Gastrocnemius medialis (tissue), 4 donors: ENCODE measurements around the gene MAP3K20. TPM values are rescaled to one million over a fixed set of nuclear protein-coding genes. Genes with fewer than 3 reads are reported as not detected.

Source experiments
- ATAC-seq, 2 donors: fragments of 150-250 bp; one replicate each; pipeline ENCODE4 v1.9.1; 2016
- DNase-seq, 2 donors: peaks; one replicate each; pipeline ENCODE4 v3.0.0-alpha.2; 2019
- H3K27ac ChIP-seq, 4 donors: fragments of 200-600 bp; sonication (generic); 1 replicate in 1 of 4; 2 replicates in 3 of 4; pipeline ENCODE4 v1.5.1; 2016 to 2018; ENCODE audit warnings: mild to moderate bottlenecking in 2 of 4, moderate library complexity in 1 of 4
- H3K27me3 ChIP-seq, 3 donors: fragments of 200-600 bp; sonication (generic) in 2 of 3; 1 replicate in 1 of 3; 2 replicates in 2 of 3; pipeline versions ENCODE4 v1.5.1 to v1.6.0; 2016 to 2019; ENCODE audit warnings: mild to moderate bottlenecking in 1 of 3, moderate library complexity in 1 of 3
- H3K36me3 ChIP-seq, 2 donors: fragments of 200-600 bp; sonication (generic) in 1 of 2; one replicate each; pipeline ENCODE4 v1.5.1; 2017 to 2018
- H3K4me1 ChIP-seq, 2 donors: fragments of 200-600 bp; sonication (generic) in 1 of 2; one replicate each; pipeline ENCODE4 v1.5.1; 2016 to 2017; ENCODE audit warnings: mild to moderate bottlenecking in 2 of 2
- H3K4me3 ChIP-seq, 4 donors: fragments of 200-600 bp; sonication (generic) in 3 of 4; 1 replicate in 1 of 4; 2 replicates in 3 of 4; pipeline ENCODE4 v1.5.1; 2016 to 2019; ENCODE audit warnings: mild to moderate bottlenecking in 2 of 4
- H3K9me3 ChIP-seq, 3 donors: fragments of 200-600 bp; sonication (generic) in 2 of 3; 1 replicate in 1 of 3; 2 replicates in 2 of 3; pipeline ENCODE4 v1.5.1; 2016 to 2019
- CTCF ChIP-seq, 5 experiments: fragments of 450-650 bp in 3 of 5; fragments of 200-600 bp in 2 of 5; sonication (generic) in 2 of 5; IDR thresholded peaks in 4 of 5; conservative IDR thresholded peaks in 1 of 5; 1 replicate in 4 of 5; 2 replicates in 1 of 5; pipeline ENCODE4 v1.5.1; 2016 to 2019; ENCODE audit warnings: antibody characterized with exemption in 5 of 5, mild to moderate bottlenecking in 3 of 5, moderate library complexity in 3 of 5
- POLR2A ChIP-seq, 2 donors: fragments of 450-650 bp; IDR thresholded peaks; one replicate each; pipeline ENCODE4 v1.6.1; 2017; ENCODE audit warnings: antibody characterized with exemption in 2 of 2, mild to moderate bottlenecking in 2 of 2, moderate library complexity in 2 of 2
- in situ Hi-C, 4 donors: fragments of 200-750 bp; cut with MboI; loops; one replicate each; pipeline versions ENCODE4 v1.15.0 to v1.8.0; 2017; ENCODE audit warnings: low sequenced_read_pairs in 4 of 4
- intact Hi-C: fragments of 100-400 bp; cut with DNase I; formaldehyde crosslinking; loops from one replicate; pipeline ENCODE4 v1.15.1; 2023; ENCODE audit warnings: low total_unique reads
- total RNA-seq, 4 donors: library from RNA; depleted of rRNA; stranded (reverse); fragments of >200 nt; gene quantifications; one replicate each; pipeline versions ENCODE4 v1.1.0 to v1.2.3, GENCODE V29; 2016

Gene MAP3K20
- total RNA-seq, 4 donors from 2014 or later: 225 to 517 (median 280) TPM

GRCh38 chr2:173079141-173079540, 3.5 kb downstream of the MAP3K20 start:
- H3K4me1 ChIP-seq: peaks cover 60 to 64% of the 10 kb centered on the region in 2 donors
- no peaks in the 10 kb centered on the region for H3K36me3 ChIP-seq
- ATAC-seq: no peak
- no peaks in the 10 kb centered on the region for H3K9me3 ChIP-seq
- TF ChIP-seq POLR2A (IDR thresholded peaks at IDR 0.05) (no peak), CTCF (IDR thresholded peaks at IDR 0.05 in 4 of 5, conservative IDR thresholded peaks at IDR 0.05 in 1 of 5) (no peak)
- DNase-seq: no peak
- intact Hi-C loops (no loop called here), in situ Hi-C loops (loop anchor here in 2 of 4 donors (5.0 to 10.0 kb wide), 2 partner anchors 133 to 136 kb away; no protein-coding TSS in a partner anchor)
- peak overlapping the region; percentile 88 to 98 (median 96) for H3K27ac ChIP-seq
- peak overlapping the region in 2 of 4 donors; percentile 6 to 77 for H3K4me3 ChIP-seq
- no peaks in the 10 kb centered on the region for H3K27me3 ChIP-seq

GRCh38 chr2:173079973-173080860, 4.6 kb downstream of the MAP3K20 start:
- in situ Hi-C loops (loop anchor here in 2 of 4 donors (5.0 to 10.0 kb wide), 2 partner anchors 132 to 135 kb away; no protein-coding TSS in a partner anchor), intact Hi-C loops (no loop called here)
- peak overlapping the region; percentile 88 to 98 (median 96) for H3K27ac ChIP-seq
- no peaks in the 10 kb centered on the region for H3K27me3 ChIP-seq
- DNase-seq: no peak
- peaks cover 58 to 63% of the 10 kb centered on the region in 2 donors for H3K4me1 ChIP-seq
- no peaks in the 10 kb centered on the region for H3K36me3 ChIP-seq
- no peak overlapping the region for H3K4me3 ChIP-seq
- no peak for ATAC-seq
- H3K9me3 ChIP-seq: no peaks in the 10 kb centered on the region
- TF ChIP-seq CTCF (IDR thresholded peaks at IDR 0.05 in 4 of 5, conservative IDR thresholded peaks at IDR 0.05 in 1 of 5) (no peak), POLR2A (IDR thresholded peaks at IDR 0.05) (no peak)

- Histone ChIP-seq H3K27me3 (no peaks in the 10 kb centered on the region), H3K4me1 (peaks cover 73 to 85% of the 10 kb centered on the region in 2 donors), H3K27ac (peak overlapping the region; percentile 88 to 98 (median 92)), H3K4me3 (peak overlapping the region in 3 of 4 donors; percentile 4 to 12 (median 11)), H3K36me3 (no peaks in the 10 kb centered on the region), H3K9me3 (no peaks in the 10 kb centered on the region)
- in situ Hi-C loops: loop anchor here in 1 of 4 donors (5.0 kb wide), 1 partner anchor 54 kb away; no protein-coding TSS in a partner anchor
- intact Hi-C loops: no loop called here
- TF ChIP-seq POLR2A (IDR thresholded peaks at IDR 0.05) (no peak), CTCF (IDR thresholded peaks at IDR 0.05 in 4 of 5, conservative IDR thresholded peaks at IDR 0.05 in 1 of 5) (no peak)
- DNase-seq (peak in 1 of 2 donors; percentile 68), ATAC-seq (peak; percentile 30 to 66)
Observed at GRCh38 chr2:173086518-173087213, 11.0 kb downstream of the MAP3K20 start.

GRCh38 chr2:173087214-173087581, 11.6 kb downstream of the MAP3K20 start:
- Histone ChIP-seq H3K27ac (peak overlapping the region; percentile 88 to 98 (median 92)), H3K9me3 (no peaks in the 10 kb centered on the region), H3K4me1 (peaks cover 74 to 90% of the 10 kb centered on the region in 2 donors), H3K4me3 (no peak overlapping the region), H3K27me3 (no peaks in the 10 kb centered on the region), H3K36me3 (no peaks in the 10 kb centered on the region)
- ATAC-seq (peak; percentile 16 to 30), DNase-seq (no peak)
- in situ Hi-C loops (loop anchor here in 1 of 4 donors (5.0 kb wide), 1 partner anchor 55 kb away; no protein-coding TSS in a partner anchor), intact Hi-C loops (no loop called here)
- TF ChIP-seq POLR2A (IDR thresholded peaks at IDR 0.05): no peak
- no peak for TF ChIP-seq CTCF (IDR thresholded peaks at IDR 0.05 in 4 of 5, conservative IDR thresholded peaks at IDR 0.05 in 1 of 5)
